NCI-H2196 treated with DMSO at 0.1 percent for 48 hours (cell line): ENCODE results near the gene IGFL3.

Source experiments
- DNase-seq: peaks from one replicate; lab custom pipeline; 2025; ENCODE audit not compliant: unreplicated experiment; lab: John Stamatoyannopoulos, UW

Gene IGFL3

DNA sequence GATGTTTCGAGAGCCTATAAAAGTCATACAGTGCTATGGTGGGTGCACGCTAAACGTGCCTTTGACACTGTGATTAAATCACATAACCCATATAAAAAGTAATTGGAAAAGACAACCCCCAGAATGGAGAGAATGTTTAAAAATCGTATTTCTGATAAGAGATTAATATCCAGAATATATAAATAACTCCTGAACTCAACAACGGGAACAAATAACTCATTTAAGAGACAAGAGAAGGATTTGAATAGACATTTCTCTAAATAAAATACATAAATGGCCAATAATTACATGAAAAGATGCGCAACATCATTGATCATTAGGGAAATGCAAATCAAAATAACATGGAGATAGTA lies 46.7 kb downstream of the IGFL3 start:
- no peak for DNase-seq

DNA sequence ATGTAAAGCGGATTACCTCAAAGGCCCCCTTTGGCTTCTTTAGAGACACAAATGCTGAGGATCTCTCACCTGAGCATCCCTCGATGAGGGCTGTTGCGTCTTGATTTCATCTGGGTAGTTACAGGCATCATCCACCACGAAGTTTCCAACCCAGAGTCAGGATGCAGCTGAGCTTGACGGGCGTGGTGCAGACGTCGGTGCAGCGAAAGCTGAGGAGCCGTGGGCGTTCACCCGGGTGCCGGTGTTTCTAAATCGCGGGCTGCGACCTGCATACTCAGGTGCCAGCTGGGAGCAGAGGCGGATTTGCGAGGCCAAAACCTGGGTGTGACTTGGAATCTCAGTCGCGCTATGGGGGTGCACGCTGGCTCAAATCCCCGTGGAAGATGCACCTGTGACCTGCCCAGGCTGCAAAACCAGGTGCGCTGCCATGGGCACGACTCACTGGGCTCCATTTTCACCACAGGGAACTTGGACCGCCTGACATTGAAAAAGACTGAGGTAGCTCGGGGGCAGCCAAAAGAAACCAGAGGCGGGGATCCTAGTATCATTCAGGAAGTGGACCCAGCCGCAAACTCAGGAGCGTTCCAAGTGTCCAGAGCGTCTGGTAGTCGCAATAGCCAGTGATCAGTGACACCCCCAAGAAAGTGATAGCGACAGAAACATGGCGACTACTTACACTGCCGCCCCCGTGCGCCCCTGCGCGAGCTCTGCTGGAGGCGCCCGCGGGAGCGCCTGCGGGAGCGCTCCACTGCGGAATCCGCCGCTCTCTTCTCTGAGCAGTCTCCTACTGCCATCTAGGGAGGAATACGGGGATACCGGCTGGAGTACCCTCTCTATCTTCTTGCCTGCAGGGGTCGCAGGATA lies 47.3 kb downstream of the IGFL3 start:
- peak; percentile 83 for DNase-seq

- DNase-seq = no peak
These were observed 48.2 kb downstream of the IGFL3 start for GRCh38 chr19:46076031-46076880.

DNA sequence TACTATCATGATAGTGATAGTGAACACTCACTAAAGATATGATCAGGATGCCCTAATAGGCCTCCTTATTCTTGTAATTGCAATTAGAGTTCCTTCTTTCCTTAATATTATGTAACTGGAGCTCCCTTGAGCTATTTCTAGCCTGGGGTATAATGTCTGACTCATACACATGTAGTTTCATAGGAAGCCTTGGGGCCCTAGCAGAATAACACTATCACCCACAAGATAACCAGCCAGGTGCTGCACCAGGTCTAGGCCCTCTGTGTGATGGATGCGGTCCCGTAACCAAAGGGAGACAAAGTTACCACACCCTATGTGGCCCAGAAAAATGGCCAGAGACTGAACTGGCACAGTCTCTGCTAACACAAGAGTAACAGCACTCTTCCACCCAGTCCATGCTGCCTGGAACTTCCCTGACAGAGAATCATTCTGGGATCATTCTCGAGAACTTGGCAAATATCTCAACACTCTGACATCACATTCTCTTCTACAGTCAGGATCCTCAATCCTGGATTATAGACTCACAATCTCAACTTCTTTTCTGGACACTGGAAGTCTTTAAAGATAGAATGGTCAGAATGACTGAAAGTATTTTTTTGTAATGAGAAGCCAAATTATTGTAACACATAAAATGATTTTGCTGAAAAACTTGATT lies 51.1 kb downstream of the IGFL3 start:
- no peak for DNase-seq
